Measurements from ENCODE around the gene FAM200B.

FAM200B gene

GRCh38 chr4:15695729-15696128 lies 14.1 kb downstream of the FAM200B start:
- TF ChIP-seq CREB1 (IDR thresholded peaks at IDR 0.05; ENCODE audit: low read depth) (no peak), ZBTB7A (IDR thresholded peaks at IDR 0.05; ENCODE audit: low read depth) (0 out of 2 replicates have a peak, but pooled peaks have one; percentile 3)

GRCh38 chr4:15696866-15697265 lies 15.2 kb downstream of the FAM200B start:
- TF ChIP-seq REST (IDR thresholded peaks at IDR 0.05; ENCODE audit: low read depth) (no peak), TCF12 (IDR thresholded peaks at IDR 0.05; ENCODE audit: low read depth) (no peak), TEAD4 (IDR thresholded peaks at IDR 0.05) (no peak), YY1 (IDR thresholded peaks at IDR 0.05; ENCODE audit: low read depth) (no peak), EGR1 (IDR thresholded peaks at IDR 0.05) (no peak), EP300 (IDR thresholded peaks at IDR 0.05; ENCODE audit: borderline replicate concordance) (no peak), USF1 (IDR thresholded peaks at IDR 0.05) (no peak), NFIC (IDR thresholded peaks at IDR 0.05) (no peak), FOXM1 (IDR thresholded peaks at IDR 0.05; ENCODE audit: borderline replicate concordance, low read depth) (no peak), RAD21 (IDR thresholded peaks at IDR 0.05; ENCODE audit: low read depth) (no peak), CREB1 (IDR thresholded peaks at IDR 0.05; ENCODE audit: low read depth) (no peak), MAX (IDR thresholded peaks at IDR 0.05) (no peak), ZBTB7A (IDR thresholded peaks at IDR 0.05; ENCODE audit: low read depth) (no peak), TAF1 (IDR thresholded peaks at IDR 0.05; ENCODE audit: low read depth) (no peak), CEBPB (IDR thresholded peaks at IDR 0.05) (no peak)

- TF ChIP-seq TCF12 (IDR thresholded peaks at IDR 0.05; ENCODE audit: low read depth), result no peak
- no peak for TF ChIP-seq EP300 (IDR thresholded peaks at IDR 0.05; ENCODE audit: borderline replicate concordance)
- TF ChIP-seq EGR1 (IDR thresholded peaks at IDR 0.05), result no peak
These were observed 21.3 kb downstream of the FAM200B start, which contains the start of gene BST1 for GRCh38 chr4:15702941-15703403. Gene BST1, plus strand, starts transcription at chr4:15703065. Its CDS starts 80 bp downstream, at chr4:15703145.

- TF ChIP-seq TAF1 (IDR thresholded peaks at IDR 0.05; ENCODE audit: low read depth) (no peak), MAX (IDR thresholded peaks at IDR 0.05) (no peak), ZBTB7A (IDR thresholded peaks at IDR 0.05; ENCODE audit: low read depth) (no peak), EGR1 (IDR thresholded peaks at IDR 0.05) (no peak), FOXM1 (IDR thresholded peaks at IDR 0.05; ENCODE audit: borderline replicate concordance, low read depth) (no peak), YY1 (IDR thresholded peaks at IDR 0.05; ENCODE audit: low read depth) (no peak), RAD21 (IDR thresholded peaks at IDR 0.05; ENCODE audit: low read depth) (no peak), NFIC (IDR thresholded peaks at IDR 0.05) (no peak), CEBPB (IDR thresholded peaks at IDR 0.05) (no peak), CREB1 (IDR thresholded peaks at IDR 0.05; ENCODE audit: low read depth) (no peak), REST (IDR thresholded peaks at IDR 0.05; ENCODE audit: low read depth) (no peak), USF1 (IDR thresholded peaks at IDR 0.05) (no peak), TCF12 (IDR thresholded peaks at IDR 0.05; ENCODE audit: low read depth) (no peak), TEAD4 (IDR thresholded peaks at IDR 0.05) (no peak), EP300 (IDR thresholded peaks at IDR 0.05; ENCODE audit: borderline replicate concordance) (no peak)
These were observed 21.8 kb downstream of the FAM200B start for GRCh38 chr4:15703439-15703838.

- no peak for TF ChIP-seq REST (IDR thresholded peaks at IDR 0.05; ENCODE audit: low read depth)
- TF ChIP-seq NFIC (IDR thresholded peaks at IDR 0.05), result no peak
- no peak for TF ChIP-seq MAX (IDR thresholded peaks at IDR 0.05)
- no peak for TF ChIP-seq USF1 (IDR thresholded peaks at IDR 0.05)
- TF ChIP-seq CEBPB (IDR thresholded peaks at IDR 0.05), result no peak
- TF ChIP-seq EGR1 (IDR thresholded peaks at IDR 0.05), result no peak
- TF ChIP-seq CREB1 (IDR thresholded peaks at IDR 0.05; ENCODE audit: low read depth), result no peak
These were observed 22.5 kb downstream of the FAM200B start for GRCh38 chr4:15704129-15704528.
